Measurements from ENCODE around the gene TMEM80. TPM values are rescaled to one million over a fixed set of nuclear protein-coding genes. Genes with fewer than 3 reads are reported as not detected.

The TMEM80 gene
- polyA plus RNA-seq, 1 experiment = 18.7 TPM

- Histone ChIP-seq H3K27me3 (ENCODE audit: control insufficient read depth, insufficient read depth, low read length) (no peaks in the 10 kb centered on the region), H3K9me3 (ENCODE audit: control insufficient read depth, insufficient read depth, low read length) (no peaks in the 10 kb centered on the region), H3K27ac (ENCODE audit: low read depth, low read length) (no peak overlapping the region), H3K4me3 (ENCODE audit: low read depth, low read length) (no peak overlapping the region)
- TF ChIP-seq CTCF (IDR thresholded peaks at IDR 0.05; ENCODE audit: low read depth, low read length) = no peak
- ChIA-PET POLR2A (no interaction called here), CTCF (no interaction called here)
- no peak for DNase-seq (ENCODE audit: low read depth, low spot score)
Observed at GRCh38 chr11:660281-660680, 35.3 kb upstream of the TMEM80 start.

- DNase-seq (ENCODE audit: low read depth, low spot score) = no peak
- ChIA-PET CTCF (interaction anchor here (0.8 to 2.1 kb wide), 3 partner anchors 23 to 87 kb away, joined by 3 to 9 read pairs (median 4); no protein-coding TSS in a partner anchor), POLR2A (no interaction called here)
- no peak overlapping the region for H3K4me3 ChIP-seq (ENCODE audit: low read depth, low read length)
- TF ChIP-seq CTCF (IDR thresholded peaks at IDR 0.05; ENCODE audit: low read depth, low read length) = no peak
- no peaks in the 10 kb centered on the region for H3K27me3 ChIP-seq (ENCODE audit: control insufficient read depth, insufficient read depth, low read length)
- H3K9me3 ChIP-seq (ENCODE audit: control insufficient read depth, insufficient read depth, low read length) = no peaks in the 10 kb centered on the region
- no peak overlapping the region for H3K27ac ChIP-seq (ENCODE audit: low read depth, low read length)
Observed at GRCh38 chr11:660681-661444, 34.8 kb upstream of the TMEM80 start.

- Histone ChIP-seq H3K9me3 (ENCODE audit: control insufficient read depth, insufficient read depth, low read length) (no peaks in the 10 kb centered on the region), H3K27ac (ENCODE audit: low read depth, low read length) (no peak overlapping the region), H3K4me3 (ENCODE audit: low read depth, low read length) (no peak overlapping the region), H3K27me3 (ENCODE audit: control insufficient read depth, insufficient read depth, low read length) (no peaks in the 10 kb centered on the region)
- peak; percentile 7 for DNase-seq (ENCODE audit: low read depth, low spot score)
- TF ChIP-seq CTCF (IDR thresholded peaks at IDR 0.05; ENCODE audit: low read depth, low read length) = peak; percentile 73
- ChIA-PET CTCF (interaction anchor here (1.0 to 2.1 kb wide), 3 partner anchors 12 to 60 kb away, joined by 3 to 9 read pairs (median 3); no protein-coding TSS in a partner anchor), POLR2A (interaction anchor here (0.6 kb wide), 1 partner anchor 62 kb away, joined by 3 read pairs; no protein-coding TSS in a partner anchor)
Observed at GRCh38 chr11:662689-663274, 32.8 kb upstream of the TMEM80 start.

GRCh38 chr11:665062-665703 lies 30.4 kb upstream of the TMEM80 start:
- POLR2A ChIA-PET = no interaction called here
- Histone ChIP-seq H3K9me3 (ENCODE audit: control insufficient read depth, insufficient read depth, low read length) (no peaks in the 10 kb centered on the region), H3K4me3 (ENCODE audit: low read depth, low read length) (no peak overlapping the region), H3K27ac (ENCODE audit: low read depth, low read length) (no peak overlapping the region), H3K27me3 (ENCODE audit: control insufficient read depth, insufficient read depth, low read length) (no peaks in the 10 kb centered on the region)
- CTCF ChIA-PET = interaction anchor here (1.1 kb wide), 1 partner anchor 58 kb away, joined by 6 read pairs; no protein-coding TSS in a partner anchor
- no peak for TF ChIP-seq CTCF (IDR thresholded peaks at IDR 0.05; ENCODE audit: low read depth, low read length)
- no peak for DNase-seq (ENCODE audit: low read depth, low spot score)

All from AG04450 (cell line).